ENCODE measurements around the gene COIL. TPM values are rescaled to one million over a fixed set of nuclear protein-coding genes. Genes with fewer than 3 reads are reported as not detected.

The COIL gene
- total and polyA plus RNA-seq, 4 donors: 4.7 to 9.9 (median 6.5) TPM

- no peak for TF ChIP-seq SP1 (IDR thresholded peaks at IDR 0.05)
- no peak for TF ChIP-seq NR2F2 (IDR thresholded peaks at IDR 0.05)
- TF ChIP-seq EGR1 (IDR thresholded peaks at IDR 0.05; ENCODE audit: low read depth in 2 of 2): no peak
- TF ChIP-seq ZBTB33 (IDR thresholded peaks at IDR 0.05): no peak
- TF ChIP-seq MAX (IDR thresholded peaks at IDR 0.05): no peak
- no peak for TF ChIP-seq REST (IDR thresholded peaks at IDR 0.05)
- no peak for TF ChIP-seq YY1 (IDR thresholded peaks at IDR 0.05)
- no peak for TF ChIP-seq ATF3 (IDR thresholded peaks at IDR 0.05)
- no peak for TF ChIP-seq FOXA2 (IDR thresholded peaks at IDR 0.05)
- TF ChIP-seq JUND (IDR thresholded peaks at IDR 0.05): no peak
- no peak for TF ChIP-seq HNF4A (conservative IDR thresholded peaks at IDR 0.05)
- no peak for TF ChIP-seq CTCF (IDR thresholded peaks at IDR 0.05; ENCODE audit: low read depth, low read length, missing input control)
These were observed 25.4 kb downstream of the COIL start for GRCh38 chr17:56935461-56935860.

GRCh38 chr17:56934280-56934679 is 26.6 kb downstream of the COIL start:
- H3K27ac ChIP-seq (ENCODE audit: low read depth in 1 of 2, low read length in 2 of 2): no peak overlapping the region
- TF ChIP-seq FOXA2 (IDR thresholded peaks at IDR 0.05) (no peak), YY1 (IDR thresholded peaks at IDR 0.05) (no peak), REST (IDR thresholded peaks at IDR 0.05) (no peak), RXRA (IDR thresholded peaks at IDR 0.05) (no peak), ZBTB33 (IDR thresholded peaks at IDR 0.05) (no peak), HNF4G (IDR thresholded peaks at IDR 0.05) (no peak), RAD21 (IDR thresholded peaks at IDR 0.05) (no peak), GABPA (IDR thresholded peaks at IDR 0.05 in 1 of 2, conservative IDR thresholded peaks at IDR 0.05 in 1 of 2) (no peak), NR2F2 (IDR thresholded peaks at IDR 0.05) (no peak), ATF3 (IDR thresholded peaks at IDR 0.05) (no peak), JUND (IDR thresholded peaks at IDR 0.05) (no peak), HNF4A (conservative IDR thresholded peaks at IDR 0.05) (no peak)
- H3K4me1 ChIP-seq (ENCODE audit: control insufficient read depth in 4 of 4, insufficient read depth in 4 of 4, low read length in 3 of 4): no peaks in the 10 kb centered on the region
- H3K9me3 ChIP-seq (ENCODE audit: control insufficient read depth in 4 of 4, low read length in 3 of 4): no peaks in the 10 kb centered on the region
- H3K27me3 ChIP-seq (ENCODE audit: control insufficient read depth in 4 of 4, insufficient read depth in 4 of 4, low read length in 3 of 4): no peaks in the 10 kb centered on the region
- H3K36me3 ChIP-seq (ENCODE audit: control insufficient read depth in 4 of 4, insufficient read depth in 3 of 4, low read depth in 1 of 4, low read length in 3 of 4): peaks cover 0 to 16% (median 8%) of the 10 kb centered on the region in 4 donors
- no peak overlapping the region for H3K9ac ChIP-seq (ENCODE audit: low read depth in 1 of 2, low read length in 2 of 2)
- WGBS: over 99% methylated on average over 4 of the region's 4 CpGs
- DNase-seq (ENCODE audit: low spot score): no peak
- H3K4me3 ChIP-seq (ENCODE audit: low read depth in 1 of 3, low read length in 3 of 3): no peak overlapping the region

More at GRCh38 chr17:56935461-56935860, 25.4 kb downstream of the COIL start:
- H3K27ac ChIP-seq (ENCODE audit: low read depth in 1 of 2, low read length in 2 of 2): no peak overlapping the region
- peaks cover 0 to 3% (median 0%) of the 10 kb centered on the region in 4 donors for H3K4me1 ChIP-seq (ENCODE audit: control insufficient read depth in 4 of 4, insufficient read depth in 4 of 4, low read length in 3 of 4)
- no peak overlapping the region for H3K4me3 ChIP-seq (ENCODE audit: low read depth in 1 of 3, low read length in 3 of 3)
- no peaks in the 10 kb centered on the region for H3K27me3 ChIP-seq (ENCODE audit: control insufficient read depth in 4 of 4, insufficient read depth in 4 of 4, low read length in 3 of 4)
- no peak for DNase-seq (ENCODE audit: low spot score)
- 86% methylated on average over 3 of the region's 3 CpGs for WGBS
- H3K36me3 ChIP-seq (ENCODE audit: control insufficient read depth in 4 of 4, insufficient read depth in 3 of 4, low read depth in 1 of 4, low read length in 3 of 4): peaks cover 0 to 18% (median 8%) of the 10 kb centered on the region in 4 donors
- no peak overlapping the region for H3K9ac ChIP-seq (ENCODE audit: low read depth in 1 of 2, low read length in 2 of 2)
- H3K9me3 ChIP-seq (ENCODE audit: control insufficient read depth in 4 of 4, low read length in 3 of 4): no peaks in the 10 kb centered on the region
